Epithelial cell of proximal tubule (primary cell): ENCODE data around the gene SLF1. TPM values are rescaled to one million over a fixed set of nuclear protein-coding genes. Genes with fewer than 3 reads are reported as not detected.
A peak's percentile ranks its signal among the peaks of the same experiment; 100 is the strongest.

Experiments used
- DNase-seq: peaks from one replicate; pipeline ENCODE4 v3.0.0-alpha.2; 2011; ENCODE audit warnings: low read depth
- H3K4me3 ChIP-seq: 2 replicates; pipeline ENCODE4 v1.5.1; 2011; ENCODE audit warnings: low read depth, mild to moderate bottlenecking, low read length
- total RNA-seq: library from RNA; depleted of rRNA; stranded (reverse); fragments of >200 nt; gene quantifications from 2 replicates; pipeline ENCODE4 v1.2.3, GENCODE V29; 2015
- TF ChIP-seq, protein P1 (sequence below): conservative IDR thresholded peaks from 2 replicates; pipeline ENCODE4 v1.5.1; 2012; ENCODE audit warnings: low read depth, mild to moderate bottlenecking, low read length

Gene SLF1
- total RNA-seq, 1 donor from 2014 or later: 8.9 TPM

DNA sequence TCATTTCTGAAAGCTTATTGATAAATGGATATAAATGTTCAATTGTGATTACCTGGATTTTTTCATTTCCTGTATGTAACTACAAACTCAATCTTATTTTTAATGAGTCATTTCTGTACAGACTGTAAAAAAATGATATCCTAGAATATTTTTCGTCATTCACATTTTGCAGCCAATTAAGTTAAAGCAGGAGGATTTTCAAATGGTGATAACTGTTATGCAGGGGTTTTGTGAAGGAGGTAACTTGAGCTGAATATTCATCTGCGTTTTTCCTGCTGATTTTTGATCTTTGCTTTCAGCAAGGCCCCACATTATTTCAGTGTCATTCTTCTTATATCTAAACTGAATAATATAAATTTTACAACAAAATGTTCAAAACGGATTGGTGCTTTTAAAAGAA, 74.1 kb downstream of the SLF1 start:
- TF ChIP-seq, protein P1, sequence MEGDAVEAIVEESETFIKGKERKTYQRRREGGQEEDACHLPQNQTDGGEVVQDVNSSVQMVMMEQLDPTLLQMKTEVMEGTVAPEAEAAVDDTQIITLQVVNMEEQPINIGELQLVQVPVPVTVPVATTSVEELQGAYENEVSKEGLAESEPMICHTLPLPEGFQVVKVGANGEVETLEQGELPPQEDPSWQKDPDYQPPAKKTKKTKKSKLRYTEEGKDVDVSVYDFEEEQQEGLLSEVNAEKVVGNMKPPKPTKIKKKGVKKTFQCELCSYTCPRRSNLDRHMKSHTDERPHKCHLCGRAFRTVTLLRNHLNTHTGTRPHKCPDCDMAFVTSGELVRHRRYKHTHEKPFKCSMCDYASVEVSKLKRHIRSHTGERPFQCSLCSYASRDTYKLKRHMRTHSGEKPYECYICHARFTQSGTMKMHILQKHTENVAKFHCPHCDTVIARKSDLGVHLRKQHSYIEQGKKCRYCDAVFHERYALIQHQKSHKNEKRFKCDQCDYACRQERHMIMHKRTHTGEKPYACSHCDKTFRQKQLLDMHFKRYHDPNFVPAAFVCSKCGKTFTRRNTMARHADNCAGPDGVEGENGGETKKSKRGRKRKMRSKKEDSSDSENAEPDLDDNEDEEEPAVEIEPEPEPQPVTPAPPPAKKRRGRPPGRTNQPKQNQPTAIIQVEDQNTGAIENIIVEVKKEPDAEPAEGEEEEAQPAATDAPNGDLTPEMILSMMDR: no peak
- no peak for DNase-seq
- no peak overlapping the region for H3K4me3 ChIP-seq

DNA sequence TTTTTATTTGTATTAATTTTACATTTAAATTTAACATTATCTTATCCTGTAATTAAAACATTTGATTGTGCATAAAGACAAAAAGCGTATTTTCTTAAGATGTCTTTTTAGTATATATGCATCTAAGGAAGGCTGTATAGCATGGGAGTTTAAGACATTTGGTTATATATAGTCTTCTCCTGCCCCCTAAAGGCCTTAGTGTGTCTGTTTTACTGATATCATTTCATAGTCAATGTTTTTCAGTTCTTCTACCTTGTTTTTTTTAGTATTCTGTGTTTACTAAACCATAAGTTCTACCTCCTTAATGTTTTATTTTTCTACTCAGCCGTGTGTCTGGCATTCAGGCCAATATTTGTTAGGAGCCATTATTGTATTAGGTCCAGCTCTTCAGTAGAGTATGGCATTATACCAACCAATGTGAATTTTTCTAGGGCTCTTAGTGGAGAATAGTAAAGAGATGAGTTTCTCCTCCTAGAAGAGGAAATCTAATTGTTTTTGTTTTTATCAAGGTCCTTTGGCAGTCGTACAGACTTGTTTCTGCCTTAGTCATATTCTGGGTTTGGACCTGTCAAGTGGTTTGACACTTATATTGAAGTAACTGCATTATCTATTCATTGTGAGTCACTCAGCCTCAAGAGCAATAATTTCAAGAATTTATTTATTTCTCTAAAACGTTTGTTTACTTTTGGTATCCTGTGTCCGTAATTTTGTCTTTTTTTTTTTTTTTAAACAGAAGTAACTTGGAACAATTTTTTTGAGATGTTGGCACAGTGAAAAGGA, 74.8 kb downstream of the SLF1 start:
- DNase-seq: no peak
- TF ChIP-seq, protein P1: peak; percentile 49
- no peak overlapping the region for H3K4me3 ChIP-seq

DNA sequence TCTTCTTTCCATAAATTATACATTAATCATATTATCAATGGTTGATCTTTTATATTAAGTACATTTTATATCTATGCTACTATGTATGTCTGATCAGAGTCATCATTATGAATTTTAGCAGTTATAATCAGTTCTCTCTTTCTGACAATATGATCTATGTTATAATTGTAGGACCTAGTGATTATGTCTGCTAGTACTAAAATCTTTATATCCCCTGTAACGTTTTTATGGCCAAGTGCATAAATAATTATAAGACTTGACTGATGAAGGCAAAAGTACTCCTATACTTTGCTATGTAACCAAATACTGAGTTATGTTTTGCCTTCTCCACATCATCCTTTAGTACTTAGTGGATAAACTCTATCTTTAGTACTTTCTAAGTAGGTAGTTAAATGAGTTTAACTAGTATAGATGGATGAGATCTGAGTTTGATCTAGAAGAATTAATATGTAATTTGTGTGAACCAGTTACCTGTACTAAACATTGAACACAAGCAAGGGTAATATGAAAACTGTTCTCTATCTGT, 75.4 kb downstream of the SLF1 start:
- no peak for DNase-seq
- H3K4me3 ChIP-seq: no peak overlapping the region
- TF ChIP-seq, protein P1: no peak

DNA sequence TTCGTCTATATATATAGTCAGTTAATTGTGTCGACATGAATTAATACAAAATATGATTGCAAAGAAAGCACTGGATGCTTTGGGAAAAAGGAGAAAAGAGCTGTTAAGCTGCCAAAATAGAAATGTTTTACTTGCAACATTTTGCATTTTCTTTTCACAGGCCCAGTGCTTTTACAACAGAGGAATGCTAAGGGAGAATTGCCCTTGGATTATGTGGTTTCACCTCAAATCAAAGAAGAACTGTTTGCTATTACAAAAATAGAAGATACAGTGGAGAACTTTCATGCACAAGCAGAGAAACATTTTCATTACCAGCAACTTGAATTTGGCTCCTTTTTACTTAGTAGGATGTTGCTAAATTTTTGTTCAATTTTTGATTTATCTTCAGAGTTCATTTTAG, 76.2 kb downstream of the SLF1 start:
- no peak overlapping the region for H3K4me3 ChIP-seq
- DNase-seq: no peak
- TF ChIP-seq, protein P1: no peak

DNA sequence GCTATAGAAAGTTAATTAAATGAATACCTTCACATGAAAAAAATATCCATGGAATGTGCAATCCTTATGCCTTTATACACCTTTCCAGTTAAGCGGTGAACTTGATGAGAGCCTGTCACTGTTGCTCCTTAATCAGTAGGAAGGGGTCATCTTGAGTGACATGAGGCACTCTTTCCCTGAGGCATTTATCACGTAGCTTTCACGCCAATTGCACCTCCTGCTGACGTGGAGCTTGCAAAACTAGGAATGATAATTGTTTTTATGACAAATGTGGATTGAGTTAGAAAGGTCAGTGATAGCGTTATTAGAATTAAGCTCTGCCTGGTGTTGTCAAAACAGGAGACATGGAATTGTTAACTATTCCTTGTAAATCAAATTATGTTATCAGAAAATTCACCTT, 79.7 kb downstream of the SLF1 start:
- DNase-seq: no peak
- TF ChIP-seq, protein P1: no peak
- no peak overlapping the region for H3K4me3 ChIP-seq

DNA sequence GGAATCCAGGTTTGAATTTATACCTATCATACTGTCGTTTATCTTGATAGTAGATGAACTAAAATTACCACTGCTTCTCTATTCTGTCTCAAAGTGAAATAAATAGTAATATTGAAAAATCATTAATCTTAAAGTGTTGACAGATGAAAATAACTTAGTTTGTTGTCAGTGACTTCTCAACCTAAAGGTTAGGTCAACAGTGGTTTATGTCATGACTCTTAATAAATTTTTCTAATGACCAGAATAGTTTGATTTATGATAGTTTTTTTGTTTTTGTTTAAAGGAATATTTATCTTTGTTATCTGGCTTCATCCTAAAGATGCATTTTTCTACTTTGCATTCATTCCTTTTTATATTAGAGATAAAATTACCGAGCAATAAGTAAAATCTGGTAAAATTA, 81.1 kb downstream of the SLF1 start:
- H3K4me3 ChIP-seq: no peak overlapping the region
- TF ChIP-seq, protein P1: no peak
- DNase-seq: no peak

DNA sequence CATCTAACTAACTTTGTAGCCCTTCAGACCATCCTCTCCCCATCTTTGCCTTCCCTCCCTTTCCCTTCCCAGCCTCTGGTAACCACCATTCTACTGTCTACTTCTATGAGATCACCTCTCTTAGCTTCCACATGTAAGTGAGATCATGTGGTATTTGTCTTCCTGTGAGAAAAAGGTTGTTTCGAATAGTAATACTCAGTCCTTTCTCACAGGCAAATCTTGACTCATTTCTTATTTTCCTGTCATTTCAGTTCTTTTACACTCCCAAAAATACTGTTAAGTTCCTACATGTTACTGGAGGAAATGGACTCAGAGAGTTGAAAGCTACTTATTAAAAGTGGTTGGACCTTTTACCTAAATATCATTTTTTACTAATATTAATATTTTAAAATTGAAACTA, 82.1 kb downstream of the SLF1 start:
- TF ChIP-seq, protein P1: no peak
- H3K4me3 ChIP-seq: no peak overlapping the region
- DNase-seq: no peak
